ENCODE measurements around the gene F13A1. TPM values are rescaled to one million over a fixed set of nuclear protein-coding genes. Genes with fewer than 3 reads are reported as not detected.

Gene F13A1
- total and polyA plus RNA-seq, 4 donors: 4.3 to 69.9 (median 23.4) TPM

- Histone ChIP-seq H3K36me3 (ENCODE audit: control insufficient read depth in 4 of 4, insufficient read depth in 4 of 4, low read length in 4 of 4) (no peaks in the 10 kb centered on the region), H3K9me3 (ENCODE audit: control insufficient read depth in 4 of 4, insufficient read depth in 3 of 4, low read length in 3 of 4) (no peaks in the 10 kb centered on the region), H3K9ac (ENCODE audit: insufficient read depth in 1 of 2, low read length in 2 of 2) (no peak overlapping the region), H3K27ac (ENCODE audit: low read depth in 1 of 2, low read length in 1 of 2) (no peak overlapping the region), H3K4me1 (ENCODE audit: control insufficient read depth in 5 of 5, insufficient read depth in 5 of 5, low read length in 5 of 5) (peaks cover 0 to 2% (median 0%) of the 10 kb centered on the region in 5 donors), H3K27me3 (ENCODE audit: control insufficient read depth in 3 of 3, insufficient read depth in 3 of 3, low read length in 2 of 3) (no peaks in the 10 kb centered on the region), H3K4me3 (no peak overlapping the region)
- TF ChIP-seq CTCF (IDR thresholded peaks at IDR 0.05; ENCODE audit: control extremely low read depth, extremely low read depth): no peak
- no peak for DNase-seq
- WGBS, 2 donors: 74 to 90% methylated on average over 2 of the region's 2 CpGs
- no peak for ATAC-seq (ENCODE audit: insufficient read depth, low FRiP score)
Measured at GRCh38 chr6:6220718-6221117, 99.7 kb downstream of the F13A1 start.

GRCh38 chr6:6219716-6220115, 100.7 kb downstream of the F13A1 start:
- Histone ChIP-seq H3K4me3 (no peak overlapping the region), H3K27me3 (ENCODE audit: control insufficient read depth in 3 of 3, insufficient read depth in 3 of 3, low read length in 2 of 3) (no peaks in the 10 kb centered on the region), H3K36me3 (ENCODE audit: control insufficient read depth in 4 of 4, insufficient read depth in 4 of 4, low read length in 4 of 4) (no peaks in the 10 kb centered on the region), H3K4me1 (ENCODE audit: control insufficient read depth in 5 of 5, insufficient read depth in 5 of 5, low read length in 5 of 5) (no peaks in the 10 kb centered on the region), H3K9ac (ENCODE audit: insufficient read depth in 1 of 2, low read length in 2 of 2) (no peak overlapping the region), H3K9me3 (ENCODE audit: control insufficient read depth in 4 of 4, insufficient read depth in 3 of 4, low read length in 3 of 4) (no peaks in the 10 kb centered on the region), H3K27ac (ENCODE audit: low read depth in 1 of 2, low read length in 1 of 2) (no peak overlapping the region)
- ATAC-seq (ENCODE audit: insufficient read depth, low FRiP score) (no peak), DNase-seq (no peak)
- TF ChIP-seq CTCF (IDR thresholded peaks at IDR 0.05; ENCODE audit: control extremely low read depth, extremely low read depth): no peak
- 83 to 93% methylated on average over 3 of the region's 3 CpGs for WGBS, 2 donors

GRCh38 chr6:6218759-6219085, 101.7 kb downstream of the F13A1 start:
- no peak for ATAC-seq (ENCODE audit: insufficient read depth, low FRiP score)
- Histone ChIP-seq H3K4me1 (ENCODE audit: control insufficient read depth in 5 of 5, insufficient read depth in 5 of 5, low read length in 5 of 5) (no peaks in the 10 kb centered on the region), H3K36me3 (ENCODE audit: control insufficient read depth in 4 of 4, insufficient read depth in 4 of 4, low read length in 4 of 4) (no peaks in the 10 kb centered on the region), H3K27ac (ENCODE audit: low read depth in 1 of 2, low read length in 1 of 2) (no peak overlapping the region), H3K4me3 (no peak overlapping the region), H3K9me3 (ENCODE audit: control insufficient read depth in 4 of 4, insufficient read depth in 3 of 4, low read length in 3 of 4) (no peaks in the 10 kb centered on the region), H3K27me3 (ENCODE audit: control insufficient read depth in 3 of 3, insufficient read depth in 3 of 3, low read length in 2 of 3) (no peaks in the 10 kb centered on the region), H3K9ac (ENCODE audit: insufficient read depth in 1 of 2, low read length in 2 of 2) (no peak overlapping the region)
- DNase-seq: no peak
- 72 to 78% methylated on average over 3 of the region's 3 CpGs for WGBS, 2 donors
- TF ChIP-seq CTCF (IDR thresholded peaks at IDR 0.05; ENCODE audit: control extremely low read depth, extremely low read depth): no peak
